ENCODE data around the gene AREL1. TPM values are rescaled to one million over a fixed set of nuclear protein-coding genes. Genes with fewer than 3 reads are reported as not detected.

AREL1 gene
- total and polyA plus RNA-seq, 2 donors from 2014 or later, result 13.5 to 42.3 TPM

- DNase-seq (no peak), FAIRE-seq (no peak)
- Histone ChIP-seq H3K27ac (ENCODE audit: low read depth in 2 of 2, low read length in 2 of 2) (no peak overlapping the region), H3K4me3 (ENCODE audit: low read length in 3 of 3) (no peak overlapping the region), H3K9me3 (ENCODE audit: control insufficient read depth in 2 of 3, insufficient read depth in 1 of 3, low read length in 3 of 3) (no peaks in the 10 kb centered on the region), H3K27me3 (ENCODE audit: control insufficient read depth, insufficient read depth, low read length) (no peaks in the 10 kb centered on the region), H3K9ac (ENCODE audit: low read length in 3 of 3) (no peak overlapping the region), H3K36me3 (ENCODE audit: control insufficient read depth in 2 of 3, insufficient read depth in 3 of 3, low read length in 3 of 3) (peaks cover 0 to 3% (median 0%) of the 10 kb centered on the region in 3 donors), H3K4me1 (ENCODE audit: control insufficient read depth in 2 of 3, insufficient read depth in 2 of 3, low read depth in 1 of 3, low read length in 3 of 3) (no peaks in the 10 kb centered on the region)
- TF ChIP-seq CTCF (IDR thresholded peaks at IDR 0.05; ENCODE audit: borderline replicate concordance, extremely low read depth, insufficient read depth), result no peak
- intact Hi-C loops (cut with DNase I), result no loop called here
Measured at GRCh38 chr14:74697011-74697410, 15.9 kb downstream of the AREL1 start.

- peaks cover 0 to 8% (median 6%) of the 10 kb centered on the region in 3 donors for H3K36me3 ChIP-seq (ENCODE audit: control insufficient read depth in 2 of 3, insufficient read depth in 3 of 3, low read length in 3 of 3)
- FAIRE-seq, result no peak
- H3K4me3 ChIP-seq (ENCODE audit: low read length in 3 of 3), result no peak overlapping the region
- H3K27ac ChIP-seq (ENCODE audit: low read depth in 2 of 2, low read length in 2 of 2), result no peak overlapping the region
- no peaks in the 10 kb centered on the region for H3K9me3 ChIP-seq (ENCODE audit: control insufficient read depth in 2 of 3, insufficient read depth in 1 of 3, low read length in 3 of 3)
- no peaks in the 10 kb centered on the region for H3K27me3 ChIP-seq (ENCODE audit: control insufficient read depth, insufficient read depth, low read length)
- intact Hi-C loops (cut with DNase I), result no loop called here
- no peak for DNase-seq
- TF ChIP-seq CTCF (IDR thresholded peaks at IDR 0.05; ENCODE audit: borderline replicate concordance, extremely low read depth, insufficient read depth), result no peak
- no peaks in the 10 kb centered on the region for H3K4me1 ChIP-seq (ENCODE audit: control insufficient read depth in 2 of 3, insufficient read depth in 2 of 3, low read depth in 1 of 3, low read length in 3 of 3)
- H3K9ac ChIP-seq (ENCODE audit: low read length in 3 of 3), result no peak overlapping the region
Measured at GRCh38 chr14:74695406-74695805, 17.5 kb downstream of the AREL1 start.

- no peak overlapping the region for H3K4me3 ChIP-seq (ENCODE audit: low read length in 3 of 3)
- TF ChIP-seq CTCF (IDR thresholded peaks at IDR 0.05; ENCODE audit: borderline replicate concordance, extremely low read depth, insufficient read depth), result no peak
- FAIRE-seq (no peak), DNase-seq (no peak)
- H3K27ac ChIP-seq (ENCODE audit: low read depth in 2 of 2, low read length in 2 of 2), result no peak overlapping the region
- no peaks in the 10 kb centered on the region for H3K9me3 ChIP-seq (ENCODE audit: control insufficient read depth in 2 of 3, insufficient read depth in 1 of 3, low read length in 3 of 3)
- H3K4me1 ChIP-seq (ENCODE audit: control insufficient read depth in 2 of 3, insufficient read depth in 2 of 3, low read depth in 1 of 3, low read length in 3 of 3), result no peaks in the 10 kb centered on the region
- peaks cover 0 to 14% (median 8%) of the 10 kb centered on the region in 3 donors for H3K36me3 ChIP-seq (ENCODE audit: control insufficient read depth in 2 of 3, insufficient read depth in 3 of 3, low read length in 3 of 3)
- intact Hi-C loops (cut with DNase I), result no loop called here
- no peaks in the 10 kb centered on the region for H3K27me3 ChIP-seq (ENCODE audit: control insufficient read depth, insufficient read depth, low read length)
- H3K9ac ChIP-seq (ENCODE audit: low read length in 3 of 3), result no peak overlapping the region
Measured at GRCh38 chr14:74693191-74693590, 19.7 kb downstream of the AREL1 start.

- no peak overlapping the region for H3K27ac ChIP-seq (ENCODE audit: low read depth in 2 of 2, low read length in 2 of 2)
- H3K4me3 ChIP-seq (ENCODE audit: low read length in 3 of 3), result no peak overlapping the region
- H3K9me3 ChIP-seq (ENCODE audit: control insufficient read depth in 2 of 3, insufficient read depth in 1 of 3, low read length in 3 of 3), result no peaks in the 10 kb centered on the region
- DNase-seq (no peak), FAIRE-seq (no peak)
- H3K27me3 ChIP-seq (ENCODE audit: control insufficient read depth, insufficient read depth, low read length), result no peaks in the 10 kb centered on the region
- intact Hi-C loops (cut with DNase I), result no loop called here
- H3K36me3 ChIP-seq (ENCODE audit: control insufficient read depth in 2 of 3, insufficient read depth in 3 of 3, low read length in 3 of 3), result peaks cover 0 to 12% (median 8%) of the 10 kb centered on the region in 3 donors
- no peak for TF ChIP-seq CTCF (IDR thresholded peaks at IDR 0.05; ENCODE audit: borderline replicate concordance, extremely low read depth, insufficient read depth)
- H3K9ac ChIP-seq (ENCODE audit: low read length in 3 of 3), result no peak overlapping the region
- no peaks in the 10 kb centered on the region for H3K4me1 ChIP-seq (ENCODE audit: control insufficient read depth in 2 of 3, insufficient read depth in 2 of 3, low read depth in 1 of 3, low read length in 3 of 3)
Measured at GRCh38 chr14:74691456-74691855, 21.4 kb downstream of the AREL1 start.
